DMS79 treated with DMSO at 0.1 percent for 48 hours (cell line): ENCODE data around the gene CEP135.
"Not testable (repeated sequence)": the region's sequence is repeated elsewhere in the genome, so short reads cannot be mapped to it uniquely, and the experiment has no call there.

ENCODE experiments used
- DNase-seq: peaks from one replicate; lab custom pipeline; 2025; lab: John Stamatoyannopoulos, UW

Gene CEP135

GRCh38 chr4:55947254-55947882 is 1.4 kb upstream of the CEP135 start:
- DNase-seq: no peak

GRCh38 chr4:55947912-55948725 is 626 bp upstream of the CEP135 start:
- no peak for DNase-seq

GRCh38 chr4:55949482-55949802 is 697 bp downstream of the CEP135 start:
- DNase-seq: no peak

GRCh38 chr4:55951191-55951922 is 2.6 kb downstream of the CEP135 start:
- DNase-seq: no peak

GRCh38 chr4:55955710-55956109 is 7.0 kb downstream of the CEP135 start:
- DNase-seq: no peak

GRCh38 chr4:55959655-55960054 is 10.9 kb downstream of the CEP135 start:
- no peak for DNase-seq

GRCh38 chr4:55964046-55964445 is 15.3 kb downstream of the CEP135 start:
- DNase-seq: no peak

GRCh38 chr4:55965585-55965984 is 16.8 kb downstream of the CEP135 start:
- no peak for DNase-seq

- not testable (repeated sequence) for DNase-seq
Observed at GRCh38 chr4:55966324-55966723, 17.6 kb downstream of the CEP135 start.

- no peak for DNase-seq
Observed at GRCh38 chr4:55967376-55967775, 18.6 kb downstream of the CEP135 start.

GRCh38 chr4:55973650-55974049 is 24.9 kb downstream of the CEP135 start:
- DNase-seq: no peak

- no peak for DNase-seq
Observed at GRCh38 chr4:55977811-55978210, 29.1 kb downstream of the CEP135 start.

- no peak for DNase-seq
Observed at GRCh38 chr4:55979562-55979961, 30.8 kb downstream of the CEP135 start.

GRCh38 chr4:55980725-55981124 is 32.0 kb downstream of the CEP135 start:
- no peak for DNase-seq

GRCh38 chr4:55982976-55983375 is 34.2 kb downstream of the CEP135 start:
- no peak for DNase-seq

GRCh38 chr4:55989766-55990165 is 41.0 kb downstream of the CEP135 start:
- DNase-seq: no peak

- no peak for DNase-seq
Observed at GRCh38 chr4:55993994-55994663, 45.4 kb downstream of the CEP135 start.

GRCh38 chr4:55996646-55997045 is 47.9 kb downstream of the CEP135 start:
- DNase-seq: no peak

- no peak for DNase-seq
Observed at GRCh38 chr4:56003606-56004005, 54.9 kb downstream of the CEP135 start.

GRCh38 chr4:56004235-56004634 is 55.5 kb downstream of the CEP135 start:
- DNase-seq: no peak

GRCh38 chr4:56007154-56007553 is 58.4 kb downstream of the CEP135 start:
- no peak for DNase-seq

GRCh38 chr4:56008206-56008605 is 59.5 kb downstream of the CEP135 start:
- no peak for DNase-seq

GRCh38 chr4:56026596-56026995 is 77.9 kb downstream of the CEP135 start:
- no peak for DNase-seq
